HG03108 (cell line): ENCODE measurements around the gene SLC4A9.
"Not testable (repeated sequence)": the region's sequence is repeated elsewhere in the genome, so short reads cannot be mapped to it uniquely, and the experiment has no call there.

Source experiments
- ATAC-seq: cut with Tn5 transposase; IDR thresholded peaks from one replicate; pipeline ENCODE4 v1.9.1; 2021; ENCODE audit warnings: moderate library complexity; ENCODE audit not compliant: unreplicated experiment

Gene SLC4A9

DNA sequence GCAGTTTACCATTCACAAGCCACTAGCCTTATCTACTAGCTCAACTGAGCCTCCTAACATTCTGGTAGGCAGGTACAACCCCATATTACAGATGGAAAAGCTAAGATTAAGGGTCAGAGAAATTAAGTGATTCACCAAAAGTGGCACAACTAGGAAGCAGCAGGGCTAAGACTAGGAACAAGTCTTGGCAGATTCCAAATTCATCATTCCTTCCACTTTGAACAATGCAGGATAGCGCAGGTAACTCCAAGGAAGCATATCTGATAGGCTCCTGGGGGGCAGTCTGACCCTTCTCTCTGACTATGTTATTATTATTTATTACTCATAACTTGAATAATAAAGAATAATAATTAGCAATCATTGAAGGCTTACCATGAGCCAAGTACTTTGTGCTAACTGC is 22.1 kb upstream of the SLC4A9 start:
- no peak for ATAC-seq

DNA sequence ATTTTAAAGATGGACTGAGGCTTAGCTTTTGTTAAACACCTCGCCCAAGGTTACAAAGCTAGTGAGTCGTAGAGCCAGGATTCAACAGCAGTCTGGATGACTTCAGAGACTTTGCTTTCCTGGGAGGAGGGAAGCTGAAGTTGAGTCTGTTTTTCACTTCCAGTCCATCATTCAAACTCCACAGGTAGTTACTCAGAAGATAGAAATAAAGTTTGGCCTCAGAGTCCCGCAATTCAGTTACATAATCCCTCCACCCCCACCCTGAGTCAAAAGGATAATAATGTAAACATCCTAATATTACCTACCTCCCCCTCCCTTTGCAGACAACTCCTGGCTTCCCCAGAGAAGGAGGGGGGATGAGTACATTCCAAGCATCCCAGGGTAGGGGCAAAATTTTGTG is 21.7 kb upstream of the SLC4A9 start:
- no peak for ATAC-seq

DNA sequence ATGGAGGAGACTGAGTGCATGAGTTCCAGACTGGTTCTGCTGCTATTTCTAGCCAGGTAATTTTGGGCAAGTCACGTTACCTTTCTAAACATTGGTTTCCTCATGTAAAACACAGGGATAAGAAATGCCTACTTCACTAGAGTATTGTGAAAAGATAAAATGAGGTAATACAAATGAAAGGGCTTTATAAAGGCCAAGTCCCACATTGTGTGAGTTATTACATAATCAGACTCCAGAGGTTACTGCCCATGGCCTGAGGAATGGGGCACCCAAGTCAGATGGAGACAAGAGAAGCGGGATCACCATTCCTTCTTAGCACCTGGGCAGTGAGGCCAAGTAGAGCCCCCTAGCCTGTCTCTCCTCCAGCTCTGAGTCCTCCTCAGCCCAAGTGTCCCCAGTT is 21.1 kb upstream of the SLC4A9 start:
- no peak for ATAC-seq

DNA sequence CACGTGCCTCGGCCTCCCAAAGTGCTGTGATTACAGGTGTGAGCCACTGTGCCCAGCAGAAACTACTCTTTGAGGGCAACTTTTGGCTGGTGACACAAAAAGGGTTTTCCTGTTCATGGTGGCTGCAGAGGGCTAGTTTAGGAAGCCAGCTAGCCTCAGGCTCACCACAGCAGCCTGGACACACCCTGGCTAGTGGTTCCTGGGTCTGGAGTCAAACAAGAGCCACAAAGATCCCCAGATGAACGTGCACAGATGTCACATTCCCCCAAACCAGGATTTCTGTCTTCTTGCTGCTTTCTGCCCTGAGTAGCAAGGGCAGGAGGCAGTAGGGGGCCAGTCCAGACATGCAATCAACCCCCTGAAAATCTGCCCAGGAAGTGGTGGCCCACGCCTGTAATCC is 20.4 kb upstream of the SLC4A9 start:
- ATAC-seq = no peak

DNA sequence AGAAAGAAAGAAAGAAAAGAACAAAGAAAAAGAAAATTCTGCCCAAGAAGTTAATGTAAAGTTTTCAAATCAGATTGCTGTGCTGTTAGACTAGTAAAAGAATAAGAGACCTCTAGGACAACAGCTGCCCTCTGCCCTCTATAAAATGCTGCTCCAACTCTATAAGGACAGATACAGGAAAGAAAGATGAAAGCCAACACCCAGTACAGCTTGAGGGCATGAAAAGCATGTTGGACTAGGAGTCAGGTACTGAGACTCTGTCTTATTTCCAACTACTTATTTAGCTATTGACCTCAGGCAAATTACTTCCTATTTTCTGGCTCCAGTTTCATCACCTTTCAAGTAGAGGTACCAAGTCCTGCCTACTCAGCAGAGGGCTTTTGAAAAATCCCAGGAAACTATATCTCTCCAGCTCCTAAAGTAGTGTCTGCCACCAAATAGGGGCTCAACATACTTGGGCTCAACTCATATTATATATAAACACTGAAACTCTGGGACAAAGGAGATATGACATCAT is 19.3 kb upstream of the SLC4A9 start:
- ATAC-seq = no peak

DNA sequence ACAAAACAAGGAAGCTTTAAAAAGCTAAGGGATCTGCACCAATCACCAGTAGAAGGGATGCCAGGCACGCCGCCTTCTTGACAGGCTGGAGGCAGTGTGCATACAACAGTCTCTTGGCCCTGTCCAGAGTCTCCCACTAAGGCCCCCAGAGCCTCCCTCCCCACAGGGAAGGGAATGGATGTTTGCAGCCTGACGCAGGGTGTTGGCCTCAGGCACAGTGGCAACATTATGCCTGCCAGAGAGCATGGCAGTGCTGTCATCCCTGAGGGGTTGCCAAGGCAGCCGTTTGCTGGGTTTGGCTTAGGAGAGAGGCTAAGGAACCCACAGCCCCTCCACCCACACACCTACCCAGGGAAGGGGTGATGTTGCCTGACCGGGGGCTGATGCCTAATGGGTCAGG is 18.4 kb upstream of the SLC4A9 start:
- ATAC-seq = no peak

DNA sequence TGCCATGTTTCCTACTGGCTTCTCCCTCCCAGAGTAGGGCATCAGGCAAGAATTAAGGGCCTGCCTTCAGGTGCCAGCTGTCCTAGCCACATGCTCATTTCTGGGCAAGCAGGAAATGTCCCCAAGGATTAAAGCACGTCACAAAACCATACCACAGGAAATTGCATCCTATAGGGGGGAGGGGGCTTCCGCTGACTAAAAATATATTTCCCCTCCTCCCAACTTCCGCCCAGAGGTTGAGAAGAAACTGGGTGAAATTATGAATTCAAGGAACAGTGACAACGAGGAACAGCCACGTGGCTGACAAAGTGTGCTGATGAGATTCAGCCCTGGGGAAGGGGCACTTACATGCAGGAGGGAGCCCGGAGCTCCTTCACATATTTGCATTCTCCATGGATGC is 17.7 kb upstream of the SLC4A9 start:
- no peak for ATAC-seq

DNA sequence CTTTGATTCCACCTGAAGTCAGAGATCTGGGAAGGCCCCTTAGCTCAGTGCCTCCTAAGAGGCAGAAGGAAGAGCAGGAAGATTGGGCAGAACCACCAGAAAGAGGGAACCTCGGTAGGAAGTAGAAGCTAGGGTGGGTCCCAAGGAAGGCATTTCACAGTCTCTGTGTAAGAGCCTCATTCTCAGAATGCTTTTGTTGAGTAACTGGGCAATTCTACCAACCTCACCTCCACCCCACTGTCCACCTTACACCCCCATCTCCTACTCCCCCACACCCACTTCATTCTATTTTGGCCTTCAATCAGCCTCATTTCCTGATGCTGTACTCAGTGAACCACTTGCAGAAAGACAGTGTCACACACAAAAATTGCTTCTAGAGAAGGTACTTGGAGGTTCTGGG is 17.1 kb upstream of the SLC4A9 start:
- ATAC-seq = no peak

DNA sequence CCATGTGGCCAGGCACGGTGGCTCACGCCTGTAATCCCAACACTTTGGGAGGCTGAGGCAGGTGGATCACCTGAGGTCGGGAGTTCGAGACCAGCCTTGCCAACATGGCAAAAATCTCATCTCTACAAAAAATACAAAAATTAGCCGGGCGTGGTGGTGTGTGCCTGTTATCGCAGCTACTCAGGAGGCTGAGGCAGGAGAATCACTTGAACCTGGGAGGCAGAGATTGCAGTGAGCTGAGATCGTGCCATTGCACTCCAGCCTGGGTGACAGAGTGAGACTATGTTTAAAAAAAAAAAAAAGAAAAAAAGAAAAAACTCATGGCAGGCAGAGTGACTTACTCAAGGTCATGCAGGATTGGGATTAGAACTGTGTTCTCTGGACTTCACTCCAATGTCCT is 16.1 kb upstream of the SLC4A9 start:
- ATAC-seq = not testable (repeated sequence)

DNA sequence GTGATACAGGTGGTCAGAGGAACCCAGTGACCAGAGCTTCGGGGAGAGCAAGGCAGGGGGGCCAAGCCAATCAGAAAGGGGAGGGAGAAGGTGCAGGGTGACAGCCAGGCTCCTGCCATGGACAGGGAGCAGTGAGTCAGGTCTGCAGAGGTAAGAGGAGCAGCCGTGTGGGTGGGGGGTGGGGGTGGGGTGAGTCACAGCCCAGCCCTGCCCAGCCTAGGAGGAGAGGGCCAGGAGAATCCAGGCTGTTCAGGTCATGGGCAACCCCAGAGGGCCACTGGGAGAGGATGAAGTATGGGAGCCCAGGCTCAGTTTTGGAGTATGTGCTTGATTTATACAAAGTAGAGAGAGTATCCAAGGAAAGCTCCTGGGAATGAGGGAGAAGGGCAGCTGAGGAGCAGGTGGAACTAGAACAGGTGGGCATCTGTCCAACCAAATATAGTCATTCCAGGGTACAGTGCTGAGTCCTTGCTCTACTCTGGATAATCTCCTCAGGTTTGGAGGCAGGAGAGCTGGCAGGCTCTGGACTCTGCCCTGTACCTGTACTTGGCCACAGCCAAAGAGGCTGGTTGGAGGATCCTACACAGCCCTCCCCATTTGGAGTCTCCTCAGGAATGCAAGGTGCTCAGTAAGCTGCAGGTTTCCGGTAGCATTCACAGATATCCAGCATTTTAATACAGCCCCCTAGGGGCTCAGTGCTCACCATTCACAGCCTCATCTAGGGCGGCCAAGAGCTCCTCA is 15.1 kb upstream of the SLC4A9 start:
- ATAC-seq = no peak

DNA sequence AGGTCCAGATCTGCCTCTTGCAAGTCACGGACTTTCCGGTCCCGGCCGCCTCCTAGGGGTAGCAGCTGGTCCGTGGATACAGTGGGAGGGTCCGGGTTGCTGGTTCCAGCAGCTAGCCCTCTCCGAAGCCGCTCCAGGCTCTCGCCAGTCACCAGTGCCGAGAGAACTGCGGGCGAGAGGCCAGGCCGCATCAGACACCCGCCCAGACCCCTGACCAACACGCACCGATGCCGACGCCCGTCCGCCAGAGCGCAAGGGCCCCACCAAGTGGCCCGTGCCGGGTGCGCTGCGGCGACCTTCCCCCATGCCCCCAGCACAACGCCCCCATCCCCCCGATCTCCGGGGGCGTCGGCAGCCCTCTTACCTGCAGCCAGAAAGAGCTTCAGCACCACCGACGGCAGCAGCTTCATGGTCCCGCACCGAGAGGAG is 14.1 kb upstream of the SLC4A9 start:
- ATAC-seq = peak; percentile 21

DNA sequence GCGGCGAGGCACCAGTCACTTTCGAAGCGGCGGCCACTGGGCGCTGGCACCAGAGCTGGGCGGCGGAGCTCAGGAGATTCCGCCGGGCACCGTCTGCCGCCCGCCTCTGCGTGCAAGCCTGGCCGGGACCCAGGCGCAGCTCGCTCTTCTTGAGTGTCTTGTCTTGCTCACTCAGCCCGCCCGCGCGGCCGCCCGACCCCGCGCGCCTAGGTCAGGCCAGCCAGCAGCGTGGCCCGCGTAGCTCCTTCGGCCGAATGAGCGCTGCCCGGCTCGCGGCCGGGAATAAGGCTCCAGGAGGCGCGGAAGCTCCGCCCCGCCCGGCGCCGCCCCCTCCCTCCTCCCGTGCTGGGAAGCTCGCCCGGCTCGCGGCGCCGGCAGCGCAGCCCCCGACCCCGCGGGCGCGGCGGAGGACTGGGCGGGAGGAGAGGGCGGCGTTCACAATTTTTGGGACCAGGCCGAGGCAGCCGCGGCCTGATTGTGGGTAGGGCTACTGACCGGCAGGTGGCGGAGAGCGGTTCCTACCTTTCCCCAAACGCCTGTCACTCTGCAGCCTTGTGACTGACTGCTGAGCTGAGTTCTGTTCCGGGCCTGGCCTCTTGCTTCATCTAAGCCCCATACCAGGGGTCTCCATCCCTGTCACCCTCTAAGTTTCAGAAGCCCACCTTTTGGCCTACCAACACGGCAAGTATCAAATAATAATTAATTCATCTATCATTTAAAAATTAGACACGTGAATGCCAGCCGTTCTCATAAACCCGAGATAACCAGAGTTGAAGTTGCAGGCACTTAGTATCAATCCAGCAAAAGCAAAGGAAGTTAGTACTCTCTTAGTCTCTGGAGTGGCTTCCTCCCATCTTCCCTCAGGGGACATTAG is 13.4 kb upstream of the SLC4A9 start, which contains the start of gene HBEGF:
Gene HBEGF, minus strand, starts transcription at position 256 of the 874 bp plus-strand sequence. CDS start 275 bp downstream, outside the sequence.
- peak; percentile 62 for ATAC-seq

DNA sequence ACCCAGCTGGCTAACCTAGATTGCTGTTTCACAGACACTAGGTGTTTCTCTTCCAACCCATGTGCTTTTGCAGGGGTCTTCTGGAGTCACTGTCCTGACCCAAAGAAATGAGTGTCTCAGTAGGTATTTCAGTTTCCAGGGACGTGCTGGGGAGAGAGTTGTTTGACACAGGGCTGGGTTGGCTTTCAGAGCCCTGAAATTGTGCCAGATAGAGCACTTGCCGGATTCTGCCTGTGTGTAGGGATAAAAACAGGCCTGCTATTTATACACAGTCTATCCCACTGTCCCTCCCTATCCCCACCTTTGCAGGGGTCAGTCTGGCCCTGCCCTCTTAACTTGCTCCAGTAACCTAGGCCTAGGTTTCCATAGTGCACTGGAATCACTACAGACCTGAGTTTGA is 12.6 kb upstream of the SLC4A9 start:
- no peak for ATAC-seq

DNA sequence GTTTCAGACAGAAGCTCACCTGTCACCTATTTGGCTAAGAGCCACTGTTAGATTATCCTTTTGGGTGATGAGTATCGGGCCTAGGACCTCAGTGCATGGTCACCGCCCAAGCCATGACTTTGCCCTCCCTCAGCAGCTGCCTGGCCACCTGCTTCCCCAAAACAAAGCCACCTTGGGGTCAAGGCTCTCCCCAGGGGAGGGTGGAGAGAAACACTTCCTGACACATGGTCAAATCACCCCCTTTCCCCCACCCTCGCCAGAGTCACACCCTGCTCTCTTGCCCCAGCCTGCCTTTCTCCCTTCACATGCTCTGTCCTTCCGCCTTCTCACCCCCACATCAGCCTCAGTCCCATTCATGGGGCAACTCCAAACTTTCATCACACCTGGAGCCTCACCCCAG is 11.9 kb upstream of the SLC4A9 start:
- no peak for ATAC-seq

DNA sequence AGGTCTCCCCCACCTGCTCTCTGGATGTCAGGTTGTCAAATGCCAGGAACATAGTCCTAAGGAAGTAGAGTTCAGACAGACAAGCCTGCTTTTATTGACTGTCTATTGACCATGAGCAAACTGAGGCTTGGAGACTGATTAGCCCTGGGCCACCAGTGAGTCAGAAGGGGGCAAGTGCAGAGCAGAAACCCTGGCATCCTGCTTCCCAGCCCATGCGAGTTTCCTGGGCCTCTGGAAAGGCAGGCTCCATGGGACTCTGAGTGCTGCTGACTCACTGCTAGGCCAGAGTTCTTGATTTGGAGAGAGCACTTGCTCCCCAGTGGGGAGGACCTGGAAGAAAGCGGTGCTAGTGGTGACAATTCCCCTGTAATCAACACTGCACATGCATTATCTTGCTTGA is 10.8 kb upstream of the SLC4A9 start:
- ATAC-seq = no peak

DNA sequence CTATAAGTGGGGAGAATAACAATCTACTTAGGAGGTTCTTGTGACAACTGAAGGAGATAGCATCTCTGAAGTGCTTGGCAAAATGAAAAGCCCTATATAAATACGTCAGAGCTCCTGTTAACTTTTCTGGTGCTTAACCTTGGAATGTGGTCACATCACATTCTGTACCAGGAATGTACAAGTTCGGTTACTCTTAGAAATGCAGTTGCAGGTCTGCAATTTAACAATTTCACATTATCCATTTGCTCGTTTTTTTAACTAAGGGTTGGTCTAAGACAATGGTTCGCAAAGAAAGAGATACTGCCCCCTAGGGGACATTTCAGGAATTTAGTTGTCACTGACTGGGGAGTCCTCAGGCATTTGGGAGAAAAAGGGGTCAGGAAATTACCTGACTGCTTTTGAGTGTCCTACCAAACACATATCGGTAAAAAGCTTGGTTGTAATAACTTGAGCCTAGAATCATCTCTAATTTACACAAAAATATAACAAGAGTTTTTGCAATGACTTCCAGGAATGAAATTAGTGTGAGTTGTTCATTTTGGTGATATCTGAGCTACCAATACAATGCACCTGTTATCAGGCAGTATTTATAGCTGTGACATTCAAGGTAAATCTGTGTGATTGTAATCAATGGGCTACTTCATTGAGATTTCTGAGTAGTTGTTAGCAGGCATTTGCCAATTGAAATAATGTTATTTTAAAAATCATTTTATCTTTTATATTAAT is 8.2 kb upstream of the SLC4A9 start:
- no peak for ATAC-seq

DNA sequence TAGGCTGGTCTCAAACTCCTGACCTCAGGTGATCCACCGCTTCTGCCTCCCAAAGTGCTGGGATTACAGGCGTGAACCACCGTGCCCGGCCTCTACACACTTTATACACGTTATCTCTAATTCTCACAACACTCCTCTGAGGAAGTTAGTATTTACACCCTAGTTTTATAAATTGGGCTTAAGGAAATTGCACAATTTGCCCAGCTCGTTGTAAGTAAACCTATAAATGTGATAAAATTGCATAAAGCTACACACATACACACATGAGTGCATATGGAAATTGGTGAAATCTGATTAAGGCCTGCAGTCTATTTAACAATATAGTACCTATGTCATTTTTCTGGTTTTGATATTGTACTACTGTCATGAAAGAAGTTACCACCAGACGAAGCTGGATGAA is 4.4 kb upstream of the SLC4A9 start:
- ATAC-seq = no peak

DNA sequence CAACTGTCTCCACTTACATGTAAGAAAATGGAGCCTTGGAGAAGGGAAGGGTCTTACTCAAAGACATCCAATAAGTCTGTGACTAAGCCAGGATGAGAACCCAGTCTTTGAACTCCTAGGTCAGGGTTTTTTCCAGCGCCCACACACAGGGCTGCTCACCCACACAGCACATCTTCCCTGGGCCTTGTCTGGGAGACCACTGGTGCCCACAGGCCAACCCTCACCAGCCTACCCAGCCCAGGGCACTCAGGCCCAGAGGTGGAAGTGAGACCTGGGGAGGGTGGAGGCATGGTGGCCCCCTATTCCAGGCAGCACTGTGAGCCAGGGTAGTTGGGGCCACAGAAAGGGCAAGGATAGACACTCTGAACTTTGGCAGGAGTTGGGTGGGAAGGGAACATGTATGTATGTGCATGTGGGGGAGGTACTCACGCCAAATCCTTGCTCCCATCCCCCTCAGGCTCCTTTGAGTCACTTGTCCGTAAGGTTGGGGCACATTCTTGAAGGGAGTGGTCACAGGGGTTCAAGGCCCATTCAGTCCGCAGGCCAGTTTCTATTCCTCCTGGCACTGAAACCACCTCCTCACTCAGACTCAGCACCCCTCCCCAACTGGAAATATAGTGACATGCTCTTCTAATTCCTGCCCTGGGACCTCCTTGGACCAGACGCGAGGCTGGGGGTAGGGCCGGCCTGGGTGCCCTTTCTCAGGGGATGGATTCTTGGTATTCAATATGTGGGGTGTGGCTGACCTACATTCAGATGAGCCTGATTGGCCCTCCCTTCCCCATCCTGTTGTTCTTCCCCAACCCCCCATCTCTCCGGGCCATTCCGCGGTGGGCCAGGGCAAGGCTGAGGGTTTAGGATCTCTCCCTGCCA is 2.9 kb upstream of the SLC4A9 start:
- no peak for ATAC-seq

DNA sequence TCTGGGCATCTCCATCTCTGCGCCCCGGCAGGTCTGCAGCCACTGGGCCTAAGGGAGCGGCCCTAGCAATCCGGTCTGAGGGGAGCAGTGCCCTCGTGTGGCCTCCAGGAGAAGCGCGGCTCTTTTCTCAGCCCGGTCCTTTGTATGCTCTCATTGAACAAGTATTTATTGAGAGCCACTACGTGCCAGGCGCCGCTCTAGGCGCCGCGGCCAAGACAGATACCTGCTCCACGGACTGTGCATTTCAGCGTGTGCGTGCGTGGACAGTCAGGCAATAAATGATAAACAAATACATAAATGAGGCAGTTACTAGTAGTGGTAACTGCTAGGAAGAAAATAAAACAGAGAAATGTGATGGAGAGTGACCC is 2.3 kb upstream of the SLC4A9 start:
- ATAC-seq = peak; percentile 83

DNA sequence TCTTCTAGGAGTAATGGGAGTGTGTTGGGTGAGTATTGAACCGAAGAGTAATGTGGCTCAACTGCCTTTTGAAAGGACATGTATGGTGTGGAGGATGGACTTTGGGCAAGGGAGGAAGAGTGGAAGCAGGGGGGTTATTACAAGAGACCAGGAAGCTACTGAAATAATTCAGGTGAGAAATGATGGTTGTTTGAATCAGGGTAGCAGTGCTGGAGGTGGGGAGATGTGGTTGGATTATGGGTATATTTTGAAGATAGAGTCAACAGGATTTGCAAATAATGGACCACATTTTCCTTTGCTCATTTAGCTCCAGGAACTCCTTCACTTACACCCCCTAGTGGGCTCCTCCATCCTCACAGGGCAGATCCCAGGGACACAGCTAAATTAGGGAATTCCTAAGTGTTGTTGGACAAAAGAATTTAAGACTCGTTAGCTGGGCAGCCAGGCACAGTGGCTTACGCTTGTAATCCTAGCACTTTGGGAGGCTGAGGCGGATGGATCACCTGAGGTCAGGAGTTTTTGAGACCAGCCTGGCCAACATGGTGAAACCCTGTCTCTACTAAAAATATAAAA is 1.2 kb upstream of the SLC4A9 start:
- ATAC-seq = no peak
